HG03575 (cell line): ENCODE data around the gene CSNK2B.

Experiments used
- ATAC-seq: cut with Tn5 transposase; IDR thresholded peaks from one replicate; pipeline ENCODE4 v1.9.1; 2021; ENCODE audit not compliant: unreplicated experiment, insufficient number of reproducible peaks, low FRiP score; ENCODE audit errors: extremely low read depth

Gene CSNK2B

DNA sequence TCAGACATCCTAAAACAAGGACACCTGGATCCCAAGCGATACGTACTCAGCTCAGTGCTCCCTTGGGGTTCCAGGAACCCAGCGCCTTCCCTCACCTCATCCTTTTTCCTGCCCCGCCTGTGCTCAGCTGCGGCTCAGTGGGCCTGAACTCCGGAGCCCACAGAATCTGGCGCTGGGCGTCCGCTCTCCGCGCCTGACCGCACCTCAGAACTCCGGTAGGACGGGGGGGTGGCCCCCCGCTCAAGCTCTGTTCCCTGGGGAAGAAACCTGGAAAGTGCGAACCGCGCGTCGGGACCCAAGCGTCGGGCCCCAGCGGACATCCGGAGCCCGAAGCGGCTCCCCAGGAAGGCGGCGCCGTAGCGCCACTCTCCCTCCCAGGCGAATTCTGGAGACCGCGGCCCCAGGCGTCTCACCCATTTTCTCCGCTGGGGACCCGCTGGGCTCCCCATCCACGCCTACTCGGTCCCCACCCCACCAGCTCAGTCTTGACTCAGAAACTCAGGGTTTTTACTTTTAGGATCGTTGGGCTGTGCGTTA, 15.3 kb downstream of the CSNK2B start:
- ATAC-seq: no peak

DNA sequence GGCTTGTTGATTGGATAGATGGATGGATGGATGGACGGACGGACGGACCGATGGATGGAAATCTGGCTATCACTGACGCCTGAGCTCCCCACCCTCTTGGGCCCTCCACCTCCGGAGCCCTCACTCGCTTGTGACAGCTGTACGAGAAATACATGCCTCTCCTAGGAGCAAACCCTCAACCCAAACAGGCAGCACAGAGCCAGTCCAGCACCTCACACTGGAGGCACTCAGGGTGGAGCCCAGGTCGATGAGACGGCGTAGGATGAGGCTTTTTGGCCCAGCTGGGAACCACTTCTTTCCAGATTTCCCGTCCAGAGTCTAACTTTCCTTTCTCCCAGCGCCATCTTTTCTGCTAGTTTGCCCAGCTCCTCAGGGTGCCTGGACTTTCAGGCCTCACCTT, 17.7 kb downstream of the CSNK2B start:
- ATAC-seq: no peak

DNA sequence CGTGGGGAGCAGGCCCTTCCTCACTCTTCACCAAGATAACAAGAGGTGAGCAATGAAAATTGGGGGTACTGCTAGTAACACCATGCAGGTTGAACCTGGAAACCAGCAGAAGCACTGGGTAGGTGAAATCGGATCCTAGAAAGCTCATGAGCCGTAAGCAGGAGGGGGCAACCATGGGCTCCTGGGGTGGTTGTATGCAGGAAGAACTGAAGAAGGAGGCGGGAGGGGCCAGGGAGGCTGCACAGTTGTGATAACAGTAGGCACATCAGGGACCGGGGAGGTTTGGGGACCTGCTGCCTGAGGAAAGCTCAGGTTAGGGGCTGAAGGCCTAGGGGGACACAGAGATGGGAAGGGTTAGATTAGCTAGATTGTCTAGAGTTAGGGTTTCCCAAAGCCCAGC, 20.6 kb downstream of the CSNK2B start:
- ATAC-seq: no peak

DNA sequence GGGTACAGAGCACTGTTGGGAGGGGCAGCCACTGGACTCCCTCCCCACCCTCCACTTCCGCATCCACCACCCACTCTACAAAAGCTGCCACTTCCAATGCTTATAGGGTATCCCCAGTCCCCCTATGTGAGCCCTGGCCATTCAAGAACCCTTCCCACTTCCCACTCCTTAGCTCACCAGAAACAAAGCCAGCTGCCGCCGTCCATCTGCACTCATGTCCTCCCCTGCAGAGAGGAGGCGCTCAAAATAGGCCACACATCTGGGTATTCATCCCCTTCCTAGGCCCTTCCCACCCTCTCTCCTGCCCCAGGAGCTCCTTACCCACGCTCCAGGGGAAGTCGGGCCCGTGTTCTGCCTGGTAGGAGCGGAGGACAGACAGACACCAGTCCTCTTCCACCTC, 21.4 kb downstream of the CSNK2B start:
- no peak for ATAC-seq

- ATAC-seq: no peak
Observed at GRCh38 chr6:31687860-31688693, 22.2 kb downstream of the CSNK2B start.

GRCh38 chr6:31689249-31690110, 23.6 kb downstream of the CSNK2B start:
- ATAC-seq: no peak

DNA sequence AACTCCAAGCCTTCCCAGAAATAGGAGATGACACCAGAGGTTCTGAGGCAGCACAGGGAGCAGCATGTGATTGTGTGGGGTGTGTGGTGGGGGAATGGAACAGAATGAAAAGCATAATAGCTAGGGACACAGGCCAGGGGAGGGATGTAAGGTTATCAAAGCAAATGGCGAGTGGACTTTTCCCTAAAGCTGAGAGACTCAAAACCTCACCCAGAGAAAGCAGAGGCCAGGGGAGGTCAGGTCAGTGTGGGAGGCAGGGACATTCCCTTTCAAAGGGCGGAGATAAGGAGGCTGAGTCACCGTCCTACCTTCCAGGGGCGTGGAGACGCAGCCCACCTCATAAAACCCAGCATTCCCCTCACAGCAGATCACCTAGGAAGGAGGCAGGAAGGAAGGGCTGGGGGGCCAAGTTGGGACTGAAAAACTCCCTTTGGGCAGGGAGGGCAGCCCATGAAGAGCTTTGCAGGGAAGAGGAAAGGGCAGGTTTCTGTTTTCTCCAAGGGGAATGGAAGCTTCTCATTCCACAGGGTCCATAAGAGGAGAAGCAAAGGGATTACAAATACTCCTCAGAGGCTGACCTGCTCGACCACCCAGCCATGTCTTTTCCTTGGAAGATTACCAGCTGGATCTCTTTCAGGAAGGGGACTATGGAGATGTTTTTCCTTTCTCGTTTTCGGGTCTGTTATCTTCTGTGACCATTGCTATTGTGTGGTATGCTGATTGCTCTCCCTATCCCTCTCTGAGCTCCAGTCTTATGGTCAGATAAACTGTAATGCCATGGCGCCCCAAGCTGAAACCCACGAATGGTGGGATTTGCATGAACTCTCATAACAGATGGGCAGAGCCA, 24.6 kb downstream of the CSNK2B start:
- ATAC-seq: no peak

GRCh38 chr6:31691078-31691463, 25.2 kb downstream of the CSNK2B start:
- ATAC-seq: no peak

DNA sequence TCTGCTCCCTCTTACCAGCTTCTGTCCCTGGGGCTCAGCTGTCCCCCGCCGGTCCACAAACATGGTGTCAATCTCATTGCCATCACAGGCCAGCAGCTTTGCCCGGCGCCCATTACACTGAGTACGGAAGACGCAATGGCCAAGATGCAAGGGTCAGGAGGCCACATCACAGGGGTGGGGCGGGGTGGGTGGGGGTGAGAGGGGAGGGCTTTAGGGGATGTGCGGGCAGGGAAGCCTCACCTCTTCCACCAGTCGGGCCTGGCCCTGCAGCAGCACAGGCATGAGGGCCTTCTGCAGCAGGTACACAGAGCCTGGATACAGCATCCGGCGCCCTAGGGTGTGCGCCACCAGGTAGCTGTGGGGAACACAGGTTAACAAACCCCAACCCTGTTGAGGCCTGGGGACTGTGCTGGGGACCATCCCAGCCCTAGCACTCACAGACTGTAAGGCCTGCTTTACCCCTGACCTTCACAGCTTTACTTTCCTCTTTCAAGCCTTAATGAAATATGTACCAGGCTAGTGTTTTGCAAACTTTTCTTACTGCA, 25.8 kb downstream of the CSNK2B start:
- no peak for ATAC-seq

- ATAC-seq: no peak
Observed at GRCh38 chr6:31692353-31692752, 26.5 kb downstream of the CSNK2B start.

DNA sequence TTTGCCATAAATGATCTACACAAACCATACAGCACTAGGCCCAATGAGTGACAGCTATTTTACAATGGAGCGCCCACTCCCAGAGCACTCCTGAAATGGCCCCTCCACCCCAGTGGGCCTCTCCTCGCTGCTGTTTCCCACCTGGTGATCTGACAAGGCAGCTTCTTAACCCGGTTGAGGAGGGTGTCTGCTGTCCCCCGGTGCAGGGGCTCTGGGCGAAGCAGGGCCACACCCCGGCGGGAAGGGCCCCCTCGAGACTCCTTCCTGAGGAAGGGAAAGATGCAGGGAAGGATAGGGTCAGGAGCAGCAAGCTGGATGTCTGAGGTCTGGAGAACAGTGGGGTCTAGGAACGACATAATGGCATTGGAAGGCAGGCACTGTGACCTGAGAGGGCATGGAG, 27.0 kb downstream of the CSNK2B start:
- ATAC-seq: no peak

DNA sequence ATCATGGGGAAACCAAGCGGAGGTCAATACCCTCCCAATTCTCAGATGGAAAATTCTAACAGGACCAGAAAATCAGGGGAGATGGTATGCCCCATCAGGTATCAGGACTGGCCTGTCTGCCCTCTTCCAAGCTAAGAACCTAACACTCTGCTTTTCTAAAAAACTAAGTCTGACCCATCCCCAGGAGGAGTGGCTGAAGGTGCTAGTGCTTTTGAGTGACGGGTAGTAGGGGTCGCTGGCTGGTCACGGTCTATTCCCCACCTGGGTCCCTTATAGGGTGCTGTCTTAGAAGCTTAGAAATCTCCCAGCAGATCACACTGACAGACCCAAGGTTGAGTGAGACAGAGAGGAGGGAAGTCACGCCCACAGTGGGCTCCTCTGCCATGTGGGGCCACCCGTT, 27.7 kb downstream of the CSNK2B start:
- ATAC-seq: no peak

DNA sequence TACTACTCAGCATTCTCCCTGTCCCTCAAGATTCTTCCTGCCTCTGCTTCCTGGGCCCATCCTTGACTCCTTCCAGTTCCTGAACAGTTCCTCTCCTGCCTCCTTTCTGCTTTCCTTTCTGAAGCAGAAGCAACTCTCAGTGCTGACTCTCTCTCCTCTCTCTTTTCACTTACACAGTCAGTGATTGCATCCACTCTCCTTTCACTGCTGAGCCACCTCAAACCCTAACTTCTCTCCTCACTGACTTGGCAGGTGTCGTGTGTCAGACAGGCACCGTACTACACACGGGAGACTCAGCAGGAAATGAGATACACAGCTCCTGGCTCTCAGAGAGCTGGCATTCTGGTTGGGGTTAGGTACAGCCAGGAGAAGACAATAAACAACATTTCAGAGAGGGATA, 31.7 kb downstream of the CSNK2B start:
- no peak for ATAC-seq

DNA sequence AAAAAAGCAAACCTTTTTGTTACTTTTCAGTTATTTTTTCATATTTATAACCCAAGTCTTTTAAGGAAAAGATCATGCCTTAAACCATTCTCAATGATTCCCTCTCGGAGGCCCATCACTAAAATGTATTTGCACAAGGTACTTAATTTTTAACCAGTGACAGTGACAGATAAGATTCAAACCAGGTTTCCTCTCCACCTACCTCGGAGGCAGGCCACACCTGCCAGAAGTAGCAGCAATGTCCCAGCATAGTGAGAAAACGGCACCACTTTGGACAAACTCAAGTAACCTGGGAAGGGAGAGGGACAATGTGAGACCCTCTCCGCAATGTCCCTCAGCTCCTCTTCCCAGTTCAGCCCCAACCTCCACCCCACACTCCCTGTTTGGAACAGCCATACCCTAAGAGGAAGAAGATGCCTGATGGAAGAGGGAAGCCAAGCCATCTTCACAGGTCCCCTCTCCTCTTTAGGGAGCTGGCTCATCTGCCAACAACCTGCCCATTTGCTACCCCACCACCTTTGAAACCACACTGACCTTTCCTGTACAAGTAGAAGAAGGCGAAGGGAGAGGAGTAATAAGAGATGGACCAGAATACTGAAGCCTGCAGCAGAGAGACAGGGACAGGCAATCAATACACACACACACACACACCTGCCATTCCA, 35.0 kb downstream of the CSNK2B start:
- no peak for ATAC-seq

- ATAC-seq: no peak
Observed at GRCh38 chr6:31701666-31702404, 36.0 kb downstream of the CSNK2B start.

DNA sequence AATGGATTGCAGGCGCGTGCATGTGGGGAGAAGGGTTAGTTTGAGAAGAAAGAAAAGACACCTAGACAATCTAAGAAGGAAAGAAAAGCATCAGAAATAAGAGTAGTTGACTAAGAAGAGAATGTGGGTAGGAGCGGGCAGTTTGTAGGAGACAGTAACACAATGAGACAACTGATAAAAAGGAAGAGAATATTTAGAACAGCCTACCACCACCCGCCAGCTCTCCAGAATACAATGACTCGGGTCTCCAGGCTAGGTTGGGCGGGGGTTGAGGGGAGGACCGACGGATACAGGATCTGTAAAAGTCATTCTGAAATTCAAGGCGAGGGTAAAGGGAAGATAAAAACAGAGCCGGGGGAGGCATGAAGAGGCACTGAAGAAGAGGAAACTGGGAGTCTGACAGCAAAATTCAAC, 36.5 kb downstream of the CSNK2B start:
- no peak for ATAC-seq

GRCh38 chr6:31702819-31703716, 37.2 kb downstream of the CSNK2B start, which contains the start of gene ABHD16A:
ABHD16A (minus strand) TSS chr6:31703324; CDS start chr6:31703281, 43 bp downstream.
- ATAC-seq: no peak
